ENCODE measurements around the gene ZSCAN21. TPM values are rescaled to one million over a fixed set of nuclear protein-coding genes. Genes with fewer than 3 reads are reported as not detected.

ZSCAN21 gene
- total RNA-seq, 1 donor from 2014 or later: 11.5 TPM

- no peak overlapping the region for H3K27ac ChIP-seq (ENCODE audit: low read depth, low read length)
- H3K36me3 ChIP-seq (ENCODE audit: control insufficient read depth in 3 of 3, insufficient read depth in 3 of 3, low read length in 3 of 3): peaks cover 66 to 77% (median 68%) of the 10 kb centered on the region in 3 donors
- peaks cover 23 to 30% (median 28%) of the 10 kb centered on the region in 3 donors for H3K9me3 ChIP-seq (ENCODE audit: control insufficient read depth in 3 of 3, low read length in 3 of 3)
- H3K9ac ChIP-seq (ENCODE audit: low read depth in 1 of 3, low read length in 3 of 3): no peak overlapping the region
- no peaks in the 10 kb centered on the region for H3K27me3 ChIP-seq (ENCODE audit: control insufficient read depth in 3 of 3, insufficient read depth in 3 of 3, low read length in 3 of 3)
- H3K4me3 ChIP-seq (ENCODE audit: low read length in 3 of 3): peak overlapping the region in 2 of 3 donors; percentile 24 to 49
- no peaks in the 10 kb centered on the region for H3K4me1 ChIP-seq (ENCODE audit: control insufficient read depth in 3 of 3, insufficient read depth in 3 of 3, low read length in 3 of 3)
These were observed 21.6 kb downstream of the ZSCAN21 start for GRCh38 chr7:100071018-100071723.

- peaks cover 23 to 30% (median 28%) of the 10 kb centered on the region in 3 donors for H3K9me3 ChIP-seq (ENCODE audit: control insufficient read depth in 3 of 3, low read length in 3 of 3)
- peaks cover 76 to 89% (median 77%) of the 10 kb centered on the region in 3 donors for H3K36me3 ChIP-seq (ENCODE audit: control insufficient read depth in 3 of 3, insufficient read depth in 3 of 3, low read length in 3 of 3)
- no peak overlapping the region for H3K4me3 ChIP-seq (ENCODE audit: low read length in 3 of 3)
- no peaks in the 10 kb centered on the region for H3K4me1 ChIP-seq (ENCODE audit: control insufficient read depth in 3 of 3, insufficient read depth in 3 of 3, low read length in 3 of 3)
- no peak overlapping the region for H3K9ac ChIP-seq (ENCODE audit: low read depth in 1 of 3, low read length in 3 of 3)
- no peak overlapping the region for H3K27ac ChIP-seq (ENCODE audit: low read depth, low read length)
- no peaks in the 10 kb centered on the region for H3K27me3 ChIP-seq (ENCODE audit: control insufficient read depth in 3 of 3, insufficient read depth in 3 of 3, low read length in 3 of 3)
These were observed 22.9 kb downstream of the ZSCAN21 start for GRCh38 chr7:100072462-100072861.

GRCh38 chr7:100074841-100075240, 25.3 kb downstream of the ZSCAN21 start:
- Histone ChIP-seq H3K27ac (ENCODE audit: low read depth, low read length) (no peak overlapping the region), H3K9me3 (ENCODE audit: control insufficient read depth in 3 of 3, low read length in 3 of 3) (peaks cover 23 to 28% (median 27%) of the 10 kb centered on the region in 3 donors), H3K27me3 (ENCODE audit: control insufficient read depth in 3 of 3, insufficient read depth in 3 of 3, low read length in 3 of 3) (no peaks in the 10 kb centered on the region), H3K9ac (ENCODE audit: low read depth in 1 of 3, low read length in 3 of 3) (no peak overlapping the region), H3K4me1 (ENCODE audit: control insufficient read depth in 3 of 3, insufficient read depth in 3 of 3, low read length in 3 of 3) (peaks cover 7 to 13% (median 8%) of the 10 kb centered on the region in 3 donors), H3K4me3 (ENCODE audit: low read length in 3 of 3) (no peak overlapping the region), H3K36me3 (ENCODE audit: control insufficient read depth in 3 of 3, insufficient read depth in 3 of 3, low read length in 3 of 3) (peaks cover 78 to 87% (median 82%) of the 10 kb centered on the region in 3 donors)

- no peak overlapping the region for H3K27ac ChIP-seq (ENCODE audit: low read depth, low read length)
- no peaks in the 10 kb centered on the region for H3K27me3 ChIP-seq (ENCODE audit: control insufficient read depth in 3 of 3, insufficient read depth in 3 of 3, low read length in 3 of 3)
- H3K36me3 ChIP-seq (ENCODE audit: control insufficient read depth in 3 of 3, insufficient read depth in 3 of 3, low read length in 3 of 3): peaks cover 73 to 85% (median 76%) of the 10 kb centered on the region in 3 donors
- H3K4me1 ChIP-seq (ENCODE audit: control insufficient read depth in 3 of 3, insufficient read depth in 3 of 3, low read length in 3 of 3): peaks cover 12 to 18% (median 13%) of the 10 kb centered on the region in 3 donors
- no peak overlapping the region for H3K9ac ChIP-seq (ENCODE audit: low read depth in 1 of 3, low read length in 3 of 3)
- H3K4me3 ChIP-seq (ENCODE audit: low read length in 3 of 3): no peak overlapping the region
- peaks cover 22 to 23% (median 23%) of the 10 kb centered on the region in 3 donors for H3K9me3 ChIP-seq (ENCODE audit: control insufficient read depth in 3 of 3, low read length in 3 of 3)
These were observed 25.8 kb downstream of the ZSCAN21 start for GRCh38 chr7:100075418-100075817.

GRCh38 chr7:100077205-100077604, 27.6 kb downstream of the ZSCAN21 start:
- Histone ChIP-seq H3K27ac (ENCODE audit: low read depth, low read length) (no peak overlapping the region), H3K4me1 (ENCODE audit: control insufficient read depth in 3 of 3, insufficient read depth in 3 of 3, low read length in 3 of 3) (peaks cover 18 to 23% (median 19%) of the 10 kb centered on the region in 3 donors), H3K9ac (ENCODE audit: low read depth in 1 of 3, low read length in 3 of 3) (no peak overlapping the region), H3K9me3 (ENCODE audit: control insufficient read depth in 3 of 3, low read length in 3 of 3) (peaks cover 6 to 8% (median 7%) of the 10 kb centered on the region in 3 donors), H3K4me3 (ENCODE audit: low read length in 3 of 3) (no peak overlapping the region), H3K27me3 (ENCODE audit: control insufficient read depth in 3 of 3, insufficient read depth in 3 of 3, low read length in 3 of 3) (no peaks in the 10 kb centered on the region), H3K36me3 (ENCODE audit: control insufficient read depth in 3 of 3, insufficient read depth in 3 of 3, low read length in 3 of 3) (peaks cover 55 to 67% (median 59%) of the 10 kb centered on the region in 3 donors)

GRCh38 chr7:100079024-100079560, 29.5 kb downstream of the ZSCAN21 start:
- Histone ChIP-seq H3K9me3 (ENCODE audit: control insufficient read depth in 3 of 3, low read length in 3 of 3) (no peaks in the 10 kb centered on the region), H3K4me1 (ENCODE audit: control insufficient read depth in 3 of 3, insufficient read depth in 3 of 3, low read length in 3 of 3) (peaks cover 22 to 31% (median 25%) of the 10 kb centered on the region in 3 donors), H3K9ac (ENCODE audit: low read depth in 1 of 3, low read length in 3 of 3) (no peak overlapping the region), H3K4me3 (ENCODE audit: low read length in 3 of 3) (no peak overlapping the region), H3K36me3 (ENCODE audit: control insufficient read depth in 3 of 3, insufficient read depth in 3 of 3, low read length in 3 of 3) (peaks cover 37 to 49% (median 41%) of the 10 kb centered on the region in 3 donors), H3K27me3 (ENCODE audit: control insufficient read depth in 3 of 3, insufficient read depth in 3 of 3, low read length in 3 of 3) (no peaks in the 10 kb centered on the region), H3K27ac (ENCODE audit: low read depth, low read length) (no peak overlapping the region)

GRCh38 chr7:100080907-100081534, 31.4 kb downstream of the ZSCAN21 start:
- no peaks in the 10 kb centered on the region for H3K9me3 ChIP-seq (ENCODE audit: control insufficient read depth in 3 of 3, low read length in 3 of 3)

GRCh38 chr7:100081535-100082102, 32.0 kb downstream of the ZSCAN21 start, which contains the start of gene ZNF3:
Gene ZNF3, minus strand, starts transcription at chr7:100081723. Its CDS starts 4,366 bp downstream, at chr7:100077357.
- peaks cover 14 to 23% (median 17%) of the 10 kb centered on the region in 3 donors for H3K36me3 ChIP-seq (ENCODE audit: control insufficient read depth in 3 of 3, insufficient read depth in 3 of 3, low read length in 3 of 3)
- H3K27me3 ChIP-seq (ENCODE audit: control insufficient read depth in 3 of 3, insufficient read depth in 3 of 3, low read length in 3 of 3): no peaks in the 10 kb centered on the region
- peaks cover 22 to 31% (median 25%) of the 10 kb centered on the region in 3 donors for H3K4me1 ChIP-seq (ENCODE audit: control insufficient read depth in 3 of 3, insufficient read depth in 3 of 3, low read length in 3 of 3)
- peak within 1 kb of the TSS; percentile 97 to 98 (median 98) for H3K9ac ChIP-seq (ENCODE audit: low read depth in 1 of 3, low read length in 3 of 3)
- H3K4me3 ChIP-seq (ENCODE audit: low read length in 3 of 3): peak within 1 kb of the TSS; percentile 98 to 99 (median 98)
- H3K9me3 ChIP-seq (ENCODE audit: control insufficient read depth in 3 of 3, low read length in 3 of 3): no peaks in the 10 kb centered on the region
- peak within 1 kb of the TSS; percentile 83 for H3K27ac ChIP-seq (ENCODE audit: low read depth, low read length)

More at GRCh38 chr7:100080907-100081534, 31.4 kb downstream of the ZSCAN21 start:
- Histone ChIP-seq H3K27me3 (ENCODE audit: control insufficient read depth in 3 of 3, insufficient read depth in 3 of 3, low read length in 3 of 3) (no peaks in the 10 kb centered on the region), H3K4me3 (ENCODE audit: low read length in 3 of 3) (peak overlapping the region; percentile 98 to 99 (median 98)), H3K27ac (ENCODE audit: low read depth, low read length) (peak overlapping the region; percentile 83), H3K4me1 (ENCODE audit: control insufficient read depth in 3 of 3, insufficient read depth in 3 of 3, low read length in 3 of 3) (peaks cover 22 to 31% (median 25%) of the 10 kb centered on the region in 3 donors), H3K36me3 (ENCODE audit: control insufficient read depth in 3 of 3, insufficient read depth in 3 of 3, low read length in 3 of 3) (peaks cover 18 to 29% (median 21%) of the 10 kb centered on the region in 3 donors), H3K9ac (ENCODE audit: low read depth in 1 of 3, low read length in 3 of 3) (peak overlapping the region; percentile 97 to 98 (median 98))

GRCh38 chr7:100082978-100083377, 33.4 kb downstream of the ZSCAN21 start:
- Histone ChIP-seq H3K27ac (ENCODE audit: low read depth, low read length) (peak overlapping the region; percentile 83), H3K9ac (ENCODE audit: low read depth in 1 of 3, low read length in 3 of 3) (peak overlapping the region in 1 of 3 donors; percentile 70), H3K36me3 (ENCODE audit: control insufficient read depth in 3 of 3, insufficient read depth in 3 of 3, low read length in 3 of 3) (peaks cover 7 to 16% (median 9%) of the 10 kb centered on the region in 3 donors), H3K4me3 (ENCODE audit: low read length in 3 of 3) (no peak overlapping the region), H3K9me3 (ENCODE audit: control insufficient read depth in 3 of 3, low read length in 3 of 3) (no peaks in the 10 kb centered on the region), H3K4me1 (ENCODE audit: control insufficient read depth in 3 of 3, insufficient read depth in 3 of 3, low read length in 3 of 3) (peaks cover 23 to 32% (median 25%) of the 10 kb centered on the region in 3 donors), H3K27me3 (ENCODE audit: control insufficient read depth in 3 of 3, insufficient read depth in 3 of 3, low read length in 3 of 3) (no peaks in the 10 kb centered on the region)

Data from skeletal muscle tissue (tissue), 4 donors.